22Rv1 (cell line): Measurements from ENCODE around the gene ASMTL.

Experiments used
- ZFX ChIP-seq: fragments of 450-650 bp; IDR thresholded peaks from 2 replicates; pipeline ENCODE4 v1.6.1; 2017; ENCODE audit warnings: antibody characterized with exemption, borderline replicate concordance
- TF ChIP-seq, protein P1 (sequence below): fragments of 450-650 bp; IDR thresholded peaks from 2 replicates; pipeline ENCODE4 v1.5.1; 2017; ENCODE audit warnings: mild to moderate bottlenecking

DNA sequence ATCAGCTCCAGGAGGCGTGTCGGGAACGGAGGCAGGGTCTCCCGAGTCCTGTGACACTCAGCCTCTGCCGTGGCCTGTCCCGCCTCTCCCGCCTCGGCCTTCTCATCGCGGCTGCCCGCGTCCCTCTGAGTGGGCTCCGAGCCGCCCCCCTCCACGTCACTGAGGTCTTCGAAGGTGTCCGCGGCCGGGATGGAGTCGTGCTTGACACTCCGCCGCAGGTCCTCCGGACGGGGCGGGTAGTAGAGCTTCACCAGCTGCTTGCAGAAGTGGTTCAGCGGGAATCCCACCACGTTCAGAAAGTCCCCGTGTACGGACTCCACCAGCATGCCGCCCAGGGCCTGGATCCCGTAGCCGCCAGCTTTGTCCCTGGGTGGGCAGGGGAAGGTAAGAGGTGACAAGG, 25.0 kb downstream of the ASMTL start:
- TF ChIP-seq, protein P1, sequence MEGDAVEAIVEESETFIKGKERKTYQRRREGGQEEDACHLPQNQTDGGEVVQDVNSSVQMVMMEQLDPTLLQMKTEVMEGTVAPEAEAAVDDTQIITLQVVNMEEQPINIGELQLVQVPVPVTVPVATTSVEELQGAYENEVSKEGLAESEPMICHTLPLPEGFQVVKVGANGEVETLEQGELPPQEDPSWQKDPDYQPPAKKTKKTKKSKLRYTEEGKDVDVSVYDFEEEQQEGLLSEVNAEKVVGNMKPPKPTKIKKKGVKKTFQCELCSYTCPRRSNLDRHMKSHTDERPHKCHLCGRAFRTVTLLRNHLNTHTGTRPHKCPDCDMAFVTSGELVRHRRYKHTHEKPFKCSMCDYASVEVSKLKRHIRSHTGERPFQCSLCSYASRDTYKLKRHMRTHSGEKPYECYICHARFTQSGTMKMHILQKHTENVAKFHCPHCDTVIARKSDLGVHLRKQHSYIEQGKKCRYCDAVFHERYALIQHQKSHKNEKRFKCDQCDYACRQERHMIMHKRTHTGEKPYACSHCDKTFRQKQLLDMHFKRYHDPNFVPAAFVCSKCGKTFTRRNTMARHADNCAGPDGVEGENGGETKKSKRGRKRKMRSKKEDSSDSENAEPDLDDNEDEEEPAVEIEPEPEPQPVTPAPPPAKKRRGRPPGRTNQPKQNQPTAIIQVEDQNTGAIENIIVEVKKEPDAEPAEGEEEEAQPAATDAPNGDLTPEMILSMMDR: no peak
- TF ChIP-seq ZFX: no peak
